ENCODE data around the gene DMRTA1. TPM values are rescaled to one million over a fixed set of nuclear protein-coding genes. Genes with fewer than 3 reads are reported as not detected.

Gene DMRTA1
- total and polyA plus RNA-seq, 8 donors: 1.8 to 3.3 (median 2.5) TPM

DNA sequence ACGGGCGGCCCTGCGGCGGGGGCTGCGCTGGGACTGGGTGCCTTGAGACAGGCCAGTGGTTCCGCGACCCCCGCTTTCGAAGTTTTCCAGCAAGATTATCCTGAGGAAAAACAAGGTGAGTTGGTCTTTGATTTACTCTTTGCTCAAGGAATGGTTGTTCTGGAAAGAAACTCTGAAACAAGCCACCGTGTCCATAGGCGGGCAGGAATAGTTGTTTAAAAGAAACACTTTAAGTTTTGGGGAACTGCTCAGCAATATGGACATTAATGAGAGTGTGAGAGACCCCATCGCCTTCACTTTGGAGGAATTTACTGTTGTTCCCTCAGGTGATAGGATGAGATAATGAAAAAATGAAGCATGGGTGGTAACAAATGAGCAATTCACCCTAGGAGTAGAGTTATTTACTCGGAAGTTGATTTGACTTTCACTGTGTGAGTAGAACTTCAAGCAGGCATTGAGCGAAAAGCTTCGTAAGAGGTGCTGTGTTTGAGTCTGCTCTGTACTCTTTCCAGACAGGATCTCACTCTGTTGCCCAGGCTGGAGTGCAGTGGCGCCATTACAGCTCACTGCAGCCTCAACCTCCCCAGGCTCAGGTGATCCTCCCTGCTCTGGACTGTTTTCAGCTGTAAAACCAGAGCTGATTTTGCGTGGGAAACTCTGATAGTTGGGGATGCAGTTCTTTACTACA lies 1.1 kb downstream of the DMRTA1 start:
- intact Hi-C loops (cut with DNase I): no loop called here
- Histone ChIP-seq H3K4me3 (peak overlapping the region; percentile 56 to 58), H3K27ac (peak overlapping the region; percentile 83 to 91), H3K4me1 (peaks cover 0 to 6% of the 10 kb centered on the region in 2 donors), H3K27me3 (peaks cover 0 to 70% of the 10 kb centered on the region in 2 donors), H3K9me3 (no peaks in the 10 kb centered on the region), H3K36me3 (no peaks in the 10 kb centered on the region)
- no peak for DNase-seq
- ATAC-seq: peak; percentile 58
- TF ChIP-seq CTCF (IDR thresholded peaks at IDR 0.05): no peak

- Histone ChIP-seq H3K4me1 (peaks cover 0 to 6% of the 10 kb centered on the region in 2 donors), H3K9me3 (no peaks in the 10 kb centered on the region), H3K4me3 (peak overlapping the region in 1 of 2 donors; percentile 56), H3K27me3 (peaks cover 0 to 61% of the 10 kb centered on the region in 2 donors), H3K36me3 (no peaks in the 10 kb centered on the region), H3K27ac (no peak overlapping the region)
- DNase-seq: no peak
- no peak for ATAC-seq
- TF ChIP-seq CTCF (IDR thresholded peaks at IDR 0.05): no peak
- intact Hi-C loops (cut with DNase I): no loop called here
Observed at GRCh38 chr9:22449719-22450118, 3.1 kb downstream of the DMRTA1 start.

DNA sequence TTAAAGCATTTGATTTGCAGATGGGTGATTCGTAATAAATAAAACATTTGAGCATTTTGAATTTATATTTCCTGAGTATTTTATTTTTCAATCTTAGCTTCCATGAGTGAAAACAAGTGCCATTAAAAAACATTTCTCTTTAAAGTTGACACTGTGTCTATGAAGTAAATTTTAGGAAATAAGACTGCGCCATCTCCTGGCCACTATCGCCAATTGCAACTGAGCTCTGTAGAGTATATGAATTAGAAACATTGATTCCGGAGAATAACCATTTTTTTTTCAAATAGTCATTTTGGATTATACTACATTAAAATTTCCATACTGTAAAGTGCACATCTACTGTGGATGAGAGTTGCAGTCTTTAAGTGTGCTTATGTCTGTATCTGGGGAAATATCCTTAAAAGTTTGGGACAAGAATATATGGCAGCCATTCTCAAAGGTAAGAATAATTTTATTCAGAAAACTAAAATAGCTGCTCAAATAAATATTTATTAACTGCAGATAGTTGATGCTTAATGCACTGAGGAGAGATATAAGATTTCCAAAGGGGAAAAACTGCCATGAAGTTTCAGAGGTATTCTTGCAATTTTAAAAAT lies 5.9 kb downstream of the DMRTA1 start:
- no peak overlapping the region for H3K27ac ChIP-seq
- no peaks in the 10 kb centered on the region for H3K4me1 ChIP-seq
- intact Hi-C loops (cut with DNase I): no loop called here
- no peaks in the 10 kb centered on the region for H3K9me3 ChIP-seq
- ATAC-seq (peak; percentile 46), DNase-seq (no peak)
- H3K4me3 ChIP-seq: no peak overlapping the region
- peak; percentile 69 to 76 for TF ChIP-seq CTCF (IDR thresholded peaks at IDR 0.05)
- no peaks in the 10 kb centered on the region for H3K36me3 ChIP-seq
- peaks cover 0 to 33% of the 10 kb centered on the region in 2 donors for H3K27me3 ChIP-seq

GRCh38 chr9:22454016-22454415 lies 7.4 kb downstream of the DMRTA1 start:
- Histone ChIP-seq H3K27ac (no peak overlapping the region), H3K4me3 (no peak overlapping the region), H3K36me3 (no peaks in the 10 kb centered on the region), H3K4me1 (no peaks in the 10 kb centered on the region), H3K27me3 (peaks cover 0 to 18% of the 10 kb centered on the region in 2 donors), H3K9me3 (no peaks in the 10 kb centered on the region)
- DNase-seq (no peak), ATAC-seq (peak; percentile 32)
- intact Hi-C loops (cut with DNase I): no loop called here
- no peak for TF ChIP-seq CTCF (IDR thresholded peaks at IDR 0.05)

DNA sequence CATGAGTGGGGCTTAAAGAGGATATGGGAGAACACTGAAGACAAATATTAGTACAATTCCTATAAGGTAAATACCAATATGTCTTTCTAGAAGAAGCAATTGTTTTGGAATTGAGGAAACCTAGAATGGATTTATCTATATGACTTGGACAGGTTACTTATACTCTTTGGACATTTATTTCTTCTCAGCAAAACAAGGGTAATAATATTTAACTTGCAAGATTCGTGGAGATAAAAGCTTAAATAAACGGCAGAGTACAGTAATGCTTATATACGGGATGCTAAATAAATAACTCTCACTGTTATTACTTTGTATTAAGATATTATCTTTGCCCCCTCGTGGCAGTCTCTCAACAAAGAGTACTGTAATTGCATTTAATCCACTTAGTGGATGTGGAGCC lies 8.6 kb downstream of the DMRTA1 start:
- intact Hi-C loops (cut with DNase I): no loop called here
- H3K9me3 ChIP-seq: no peaks in the 10 kb centered on the region
- no peak overlapping the region for H3K27ac ChIP-seq
- H3K4me1 ChIP-seq: no peaks in the 10 kb centered on the region
- TF ChIP-seq CTCF (IDR thresholded peaks at IDR 0.05): no peak
- no peaks in the 10 kb centered on the region for H3K36me3 ChIP-seq
- peaks cover 0 to 7% of the 10 kb centered on the region in 2 donors for H3K27me3 ChIP-seq
- H3K4me3 ChIP-seq: no peak overlapping the region
- DNase-seq: no peak
- no peak for ATAC-seq

All from left lung (tissue), 10 donors.